Loucy (cell line): ENCODE results near the gene TMEM178A.

Experiments used
- H2AFZ ChIP-seq: fragments of 200-600 bp; sonication (generic); 2 replicates; pipeline ENCODE4 v1.6.0; 2016; ENCODE audit warnings: antibody characterized with exemption, mild to moderate bottlenecking, low read length, moderate library complexity
- H3F3A ChIP-seq: fragments of 200-600 bp; 2 replicates; pipeline ENCODE4 v1.6.0; 2016; ENCODE audit warnings: antibody characterized with exemption, low read depth, mild to moderate bottlenecking
- H3K27me3 ChIP-seq: fragments of 200-600 bp; sonication (generic); 2 replicates; pipeline ENCODE4 v1.6.1; 2014; ENCODE audit warnings: low read length, mild to moderate bottlenecking; ENCODE audit not compliant: insufficient read depth, poor library complexity, severe bottlenecking
- H3K36me3 ChIP-seq: fragments of 200-600 bp; sonication (generic); 2 replicates; pipeline ENCODE4 v1.6.1; 2016; ENCODE audit warnings: low read length; ENCODE audit not compliant: insufficient read depth
- H3K4me1 ChIP-seq: fragments of 200-600 bp; sonication (generic); 2 replicates; pipeline ENCODE4 v1.5.1; 2014; ENCODE audit warnings: low read length, mild to moderate bottlenecking; ENCODE audit not compliant: insufficient read depth, poor library complexity, severe bottlenecking
- H3K4me2 ChIP-seq: fragments of 200-600 bp; sonication (generic); 2 replicates; pipeline ENCODE4 v1.6.0; 2014; ENCODE audit warnings: antibody characterized with exemption, low read length, low read depth, mild to moderate bottlenecking; ENCODE audit not compliant: poor library complexity, severe bottlenecking
- H3K4me3 ChIP-seq: fragments of 200-600 bp; sonication (generic); 2 replicates; pipeline ENCODE4 v1.5.1; 2014; ENCODE audit warnings: low read length, mild to moderate bottlenecking, mixed read lengths; ENCODE audit not compliant: poor library complexity, severe bottlenecking
- H3K79me2 ChIP-seq: fragments of 200-600 bp; sonication (generic); 2 replicates; pipeline ENCODE4 v1.6.1; 2014; ENCODE audit warnings: low read length; ENCODE audit not compliant: insufficient read depth
- H3K9ac ChIP-seq: fragments of 200-600 bp; sonication (generic); 2 replicates; pipeline ENCODE4 v1.6.0; 2014; ENCODE audit warnings: mild to moderate bottlenecking, low read depth, low read length, moderate library complexity; ENCODE audit not compliant: poor library complexity, severe bottlenecking
- H3K9me2 ChIP-seq: fragments of 200-600 bp; sonication (generic); replicated peaks from 2 replicates; pipeline ENCODE4 v1.6.1; 2016; ENCODE audit warnings: low read depth, low read length, mixed read lengths
- H3K9me3 ChIP-seq: fragments of 200-600 bp; sonication (generic); 2 replicates; pipeline ENCODE4 v1.6.1; 2014; ENCODE audit warnings: mild to moderate bottlenecking, antibody characterized with exemption, low read length, low read depth; ENCODE audit not compliant: insufficient read depth
- H4K20me1 ChIP-seq: fragments of 200-600 bp; sonication (generic); 2 replicates; pipeline ENCODE4 v1.6.0; 2014; ENCODE audit warnings: antibody characterized with exemption, low read length, mild to moderate bottlenecking; ENCODE audit not compliant: insufficient read depth, poor library complexity, severe bottlenecking
- CTCF ChIP-seq: fragments of 200-600 bp; sonication (generic); conservative IDR thresholded peaks from 2 replicates; pipeline ENCODE4 v1.5.1; 2014; ENCODE audit warnings: mild to moderate bottlenecking, antibody characterized with exemption, low read length
- EZH2phosphoT487 ChIP-seq: fragments of 200-600 bp; IDR thresholded peaks from 2 replicates; pipeline ENCODE4 v1.6.1; 2018; ENCODE audit warnings: antibody characterized with exemption, mild to moderate bottlenecking, moderate library complexity, borderline replicate concordance

TMEM178A gene

GRCh38 chr2:39755466-39755865 is 89.7 kb downstream of the TMEM178A start:
- H3K36me3 ChIP-seq, result peaks cover 86% of the 10 kb centered on the region
- H3F3A ChIP-seq, result no peaks in the 10 kb centered on the region
- no peaks in the 10 kb centered on the region for H4K20me1 ChIP-seq
- H3K4me1 ChIP-seq, result no peaks in the 10 kb centered on the region
- H3K9me3 ChIP-seq, result no peaks in the 10 kb centered on the region
- H3K79me2 ChIP-seq, result no peaks in the 10 kb centered on the region
- no peak overlapping the region for H2AFZ ChIP-seq
- no peak overlapping the region for H3K4me2 ChIP-seq
- no peaks in the 10 kb centered on the region for H3K9me2 ChIP-seq
- H3K4me3 ChIP-seq, result no peak overlapping the region
- H3K9ac ChIP-seq, result no peak overlapping the region
- TF ChIP-seq EZH2phosphoT487 (no peak), CTCF (no peak)
- no peaks in the 10 kb centered on the region for H3K27me3 ChIP-seq

GRCh38 chr2:39757156-39757555 is 91.4 kb downstream of the TMEM178A start:
- TF ChIP-seq EZH2phosphoT487 (no peak), CTCF (no peak)
- Histone ChIP-seq H3K9ac (no peak overlapping the region), H3K27me3 (no peaks in the 10 kb centered on the region), H3K4me1 (no peaks in the 10 kb centered on the region), H2AFZ (no peak overlapping the region), H3F3A (no peaks in the 10 kb centered on the region), H3K9me3 (no peaks in the 10 kb centered on the region), H3K4me2 (no peak overlapping the region), H3K79me2 (no peaks in the 10 kb centered on the region), H4K20me1 (no peaks in the 10 kb centered on the region), H3K9me2 (no peaks in the 10 kb centered on the region), H3K4me3 (no peak overlapping the region), H3K36me3 (peaks cover 82% of the 10 kb centered on the region)

DNA sequence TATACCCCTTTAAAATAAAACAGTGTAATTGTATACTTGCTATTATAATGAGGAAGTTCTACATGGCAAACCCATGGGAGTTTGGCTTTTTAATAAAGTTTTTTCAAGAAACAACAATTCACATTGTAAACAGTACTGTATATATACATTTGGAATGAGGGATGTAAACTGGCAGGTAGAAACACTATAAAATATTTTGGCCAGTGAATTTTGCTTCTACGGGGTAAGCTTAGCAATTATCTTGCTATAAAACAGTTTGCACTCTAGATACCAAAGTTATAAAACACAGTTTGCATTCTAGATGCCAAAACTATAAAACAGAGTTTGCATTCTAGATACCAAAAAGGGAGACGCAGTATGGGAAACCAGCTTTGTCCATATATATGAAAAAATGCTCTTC is 96.7 kb downstream of the TMEM178A start:
- no peaks in the 10 kb centered on the region for H3F3A ChIP-seq
- H3K9ac ChIP-seq, result no peak overlapping the region
- no peaks in the 10 kb centered on the region for H3K27me3 ChIP-seq
- no peak overlapping the region for H3K4me2 ChIP-seq
- H3K4me3 ChIP-seq, result no peak overlapping the region
- no peaks in the 10 kb centered on the region for H3K4me1 ChIP-seq
- no peak overlapping the region for H2AFZ ChIP-seq
- TF ChIP-seq CTCF (no peak), EZH2phosphoT487 (no peak)
- H4K20me1 ChIP-seq, result no peaks in the 10 kb centered on the region
- peaks cover 66% of the 10 kb centered on the region for H3K36me3 ChIP-seq
- no peaks in the 10 kb centered on the region for H3K9me3 ChIP-seq
- no peaks in the 10 kb centered on the region for H3K9me2 ChIP-seq
- H3K79me2 ChIP-seq, result no peaks in the 10 kb centered on the region
